MM.1S (cell line): Measurements from ENCODE around the gene CCL17.

Experiments
- CTCF ChIP-seq: fragments of 300-600 bp; sonication (generic); IDR thresholded peaks from 2 replicates; pipeline ENCODE4 v1.5.1; 2016; ENCODE audit warnings: antibody characterized with exemption, low read length, mixed read lengths
- EZH2 ChIP-seq: fragments of 300-600 bp; sonication (generic); optimal IDR thresholded peaks from 2 replicates; pipeline ENCODE3; 2017; ENCODE audit warnings: low read depth, mild to moderate bottlenecking, antibody characterized with exemption, low read length, mixed read lengths
- EZH2phosphoT487 ChIP-seq: fragments of 300-600 bp; sonication (generic); IDR thresholded peaks from 2 replicates; pipeline ENCODE4 v1.6.1; 2018; ENCODE audit warnings: antibody characterized with exemption, low read length

GRCh38 chr16:57462978-57463362 lies 58.4 kb downstream of the CCL17 start:
- TF ChIP-seq CTCF (no peak), EZH2 (no peak), EZH2phosphoT487 (no peak)
